Fibroblast of pulmonary artery (primary cell): Measurements from ENCODE around the gene CD82.

ENCODE experiments used
- DNase-seq: peaks from one replicate; pipeline ENCODE4 v3.0.0-alpha.2; 2010; ENCODE audit warnings: low read depth
- H3K4me3 ChIP-seq: replicated peaks from 2 replicates; pipeline ENCODE4 v1.5.1; 2011; ENCODE audit warnings: low read depth, mild to moderate bottlenecking, control low read depth, low read length, moderate library complexity
- TF ChIP-seq, protein P1 (sequence below): IDR thresholded peaks from 2 replicates; pipeline ENCODE4 v1.5.1; 2011; ENCODE audit warnings: mild to moderate bottlenecking, control low read depth, low read length, inconsistent platforms; ENCODE audit errors: missing control alignments

Gene CD82, protein sequence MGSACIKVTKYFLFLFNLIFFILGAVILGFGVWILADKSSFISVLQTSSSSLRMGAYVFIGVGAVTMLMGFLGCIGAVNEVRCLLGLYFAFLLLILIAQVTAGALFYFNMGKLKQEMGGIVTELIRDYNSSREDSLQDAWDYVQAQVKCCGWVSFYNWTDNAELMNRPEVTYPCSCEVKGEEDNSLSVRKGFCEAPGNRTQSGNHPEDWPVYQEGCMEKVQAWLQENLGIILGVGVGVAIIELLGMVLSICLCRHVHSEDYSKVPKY

DNA sequence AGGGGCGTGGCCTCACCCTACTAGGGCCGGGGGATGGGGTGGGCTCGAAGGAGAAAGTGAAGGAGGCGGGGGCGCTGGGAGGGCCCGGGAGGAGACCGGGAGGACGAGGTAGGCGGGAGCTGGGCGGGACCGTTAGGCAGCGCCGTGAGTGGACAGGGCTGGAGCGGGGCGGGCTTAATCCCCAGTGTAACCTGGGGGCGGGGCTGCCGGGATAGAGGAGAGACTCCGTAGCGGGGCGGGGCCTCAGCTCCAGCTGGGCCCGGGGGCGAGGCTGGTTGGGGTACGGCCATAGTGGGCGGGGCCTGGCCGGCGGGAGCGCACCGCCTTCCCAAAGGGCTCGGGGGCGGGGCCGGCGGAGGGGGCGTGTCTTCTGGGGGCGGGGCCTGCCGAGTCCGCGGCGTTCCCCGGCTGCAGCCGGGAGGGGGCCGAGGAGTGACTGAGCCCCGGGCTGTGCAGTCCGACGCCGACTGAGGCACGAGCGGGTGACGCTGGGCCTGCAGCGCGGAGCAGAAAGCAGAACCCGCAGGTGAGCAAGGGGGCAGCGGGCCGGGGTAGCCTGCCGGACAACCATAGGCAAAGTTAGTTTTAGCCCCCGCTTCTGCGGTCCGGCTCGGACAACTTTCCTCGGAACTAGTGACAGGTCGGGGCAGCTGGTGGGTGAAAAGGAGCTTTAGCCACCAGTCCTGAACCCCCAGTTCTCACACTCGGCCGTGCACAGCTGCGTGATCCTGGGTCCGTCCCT is at the start of gene CD82:
TSS of gene CD82 (plus strand) at position 453 of the 742 bp plus-strand sequence. CDS start 29,000 bp downstream, outside the sequence.
- H3K4me3 ChIP-seq, result peak within 1 kb of the TSS; percentile 61
- DNase-seq, result peak; percentile 98
- TF ChIP-seq, protein P1, sequence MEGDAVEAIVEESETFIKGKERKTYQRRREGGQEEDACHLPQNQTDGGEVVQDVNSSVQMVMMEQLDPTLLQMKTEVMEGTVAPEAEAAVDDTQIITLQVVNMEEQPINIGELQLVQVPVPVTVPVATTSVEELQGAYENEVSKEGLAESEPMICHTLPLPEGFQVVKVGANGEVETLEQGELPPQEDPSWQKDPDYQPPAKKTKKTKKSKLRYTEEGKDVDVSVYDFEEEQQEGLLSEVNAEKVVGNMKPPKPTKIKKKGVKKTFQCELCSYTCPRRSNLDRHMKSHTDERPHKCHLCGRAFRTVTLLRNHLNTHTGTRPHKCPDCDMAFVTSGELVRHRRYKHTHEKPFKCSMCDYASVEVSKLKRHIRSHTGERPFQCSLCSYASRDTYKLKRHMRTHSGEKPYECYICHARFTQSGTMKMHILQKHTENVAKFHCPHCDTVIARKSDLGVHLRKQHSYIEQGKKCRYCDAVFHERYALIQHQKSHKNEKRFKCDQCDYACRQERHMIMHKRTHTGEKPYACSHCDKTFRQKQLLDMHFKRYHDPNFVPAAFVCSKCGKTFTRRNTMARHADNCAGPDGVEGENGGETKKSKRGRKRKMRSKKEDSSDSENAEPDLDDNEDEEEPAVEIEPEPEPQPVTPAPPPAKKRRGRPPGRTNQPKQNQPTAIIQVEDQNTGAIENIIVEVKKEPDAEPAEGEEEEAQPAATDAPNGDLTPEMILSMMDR, result peak; percentile 3

DNA sequence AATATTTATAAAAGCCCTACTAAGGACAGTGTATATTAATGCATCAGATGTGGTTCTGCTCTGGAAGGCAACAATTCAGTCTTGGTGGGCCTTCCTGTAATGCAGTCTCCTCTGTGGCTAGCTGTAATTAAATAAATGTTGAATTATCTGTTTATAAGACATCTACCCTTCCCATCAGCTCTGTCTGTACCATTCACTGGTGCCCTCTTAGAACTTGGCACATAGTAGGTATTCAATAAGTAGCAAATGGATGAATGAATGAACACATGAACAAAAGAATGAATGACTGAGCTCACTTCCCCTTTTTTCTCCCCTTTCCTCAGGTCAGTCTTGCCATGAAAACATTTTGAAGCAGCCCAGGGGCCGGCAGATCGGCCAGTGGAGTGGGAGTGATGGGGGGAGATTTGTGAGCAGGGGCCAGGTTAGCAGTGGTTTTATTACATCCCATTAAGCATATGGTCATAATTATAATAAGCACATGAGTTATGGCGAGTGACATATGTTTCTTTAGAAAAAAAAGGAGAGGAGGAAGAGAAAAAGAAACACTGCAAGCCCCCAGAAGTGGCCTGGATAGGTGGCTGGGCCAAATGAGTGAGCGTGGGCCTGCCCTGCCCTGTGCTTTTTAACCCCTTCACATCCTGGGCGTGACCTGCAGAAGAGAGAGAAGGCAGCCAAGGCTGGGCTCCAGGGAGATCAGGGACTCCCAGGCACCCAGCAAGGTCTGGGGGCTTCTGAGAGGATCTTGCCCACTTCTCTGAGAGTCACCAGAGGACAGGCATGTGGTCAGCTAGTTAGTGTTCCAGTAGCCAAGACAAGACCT is 48.6 kb upstream of the CD82 start:
- H3K4me3 ChIP-seq, result no peak overlapping the region
- DNase-seq, result no peak
- TF ChIP-seq, protein P1, result no peak

DNA sequence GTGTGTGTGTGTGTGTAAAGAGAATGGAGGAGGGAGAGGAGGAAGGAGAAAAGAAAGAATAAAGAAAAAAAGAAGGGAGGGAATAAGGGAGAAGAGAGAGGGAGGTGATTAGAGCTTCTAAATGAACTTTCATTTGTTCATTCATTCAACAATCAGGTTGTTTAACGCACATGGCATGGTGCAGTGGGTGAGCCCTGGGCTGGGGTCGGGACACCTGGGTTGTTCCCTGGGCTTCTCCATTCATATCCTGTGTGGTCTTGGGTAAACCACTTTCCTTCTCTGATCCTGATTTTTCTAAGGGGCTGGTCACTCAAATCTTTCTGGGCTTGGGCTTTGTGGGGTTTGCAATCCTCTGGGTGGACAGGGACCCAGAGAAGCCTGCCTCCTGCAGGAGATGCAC is 47.9 kb upstream of the CD82 start:
- TF ChIP-seq, protein P1, result no peak
- DNase-seq, result no peak
- H3K4me3 ChIP-seq, result no peak overlapping the region

DNA sequence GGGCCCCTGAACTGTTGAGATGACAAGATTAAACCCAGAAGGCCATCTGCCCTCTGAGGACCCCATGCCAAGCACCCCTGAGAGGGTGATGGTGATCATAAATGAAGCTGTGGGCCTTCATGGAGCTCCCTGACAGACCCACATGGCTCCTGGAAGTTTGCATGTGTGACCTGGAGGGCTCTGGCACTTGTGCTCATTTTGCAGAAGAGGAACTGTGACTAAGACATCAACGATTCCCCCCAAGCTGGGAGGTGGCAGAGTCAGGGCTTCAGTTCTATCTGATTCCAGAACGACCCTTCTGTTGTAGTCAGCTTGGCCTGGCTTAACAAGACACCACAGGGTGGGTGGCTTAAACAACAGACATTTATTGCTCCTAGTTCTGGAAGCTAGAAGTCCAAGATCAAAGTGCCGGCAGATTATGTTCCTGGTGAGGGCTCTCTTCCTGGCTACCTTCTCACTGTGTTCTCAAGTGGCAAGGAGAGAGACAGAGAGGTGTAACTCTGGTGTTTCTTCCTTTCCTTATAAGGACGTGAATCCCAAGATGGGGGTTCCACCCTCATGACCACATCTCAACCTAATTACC is 46.4 kb upstream of the CD82 start:
- TF ChIP-seq, protein P1, result no peak
- DNase-seq, result no peak

DNA sequence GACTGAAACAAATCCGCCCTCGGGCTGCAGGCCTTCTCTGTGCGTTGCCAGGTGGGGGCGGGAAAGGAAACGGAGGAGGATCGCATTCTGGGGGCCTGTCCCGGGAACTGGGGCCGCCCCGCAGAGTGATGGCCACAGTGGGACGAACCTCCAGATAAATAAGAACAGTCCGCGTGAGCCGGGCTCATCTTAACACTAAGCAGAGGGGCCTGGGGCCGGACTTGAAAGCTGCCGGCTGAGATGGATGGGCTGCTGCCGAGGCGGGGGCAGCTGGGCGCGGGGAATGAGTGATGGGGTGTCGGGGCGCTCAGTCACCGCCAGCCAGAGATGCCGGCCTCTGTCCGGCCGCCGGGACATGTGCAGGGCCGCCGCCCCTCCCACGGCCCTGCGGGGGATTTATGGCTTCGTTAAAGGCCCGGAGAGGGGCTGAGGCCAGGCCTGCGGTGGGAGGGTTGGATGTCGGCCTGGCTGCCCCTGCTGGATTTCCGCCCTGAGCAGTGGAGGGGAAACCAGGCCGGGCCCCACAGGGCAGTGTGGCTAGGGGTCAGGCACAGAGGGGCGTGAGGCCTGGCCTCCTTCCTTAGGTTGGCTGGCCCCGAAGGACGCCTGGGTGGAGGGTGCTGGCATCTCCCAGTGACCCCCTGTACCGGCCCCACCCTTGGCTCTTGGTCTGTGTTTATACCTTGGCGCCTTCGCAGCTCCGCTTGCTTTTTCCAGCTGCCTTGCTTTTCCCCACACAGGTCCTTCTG is 45.3 kb upstream of the CD82 start:
- TF ChIP-seq, protein P1, result no peak
- no peak for DNase-seq
- H3K4me3 ChIP-seq, result no peak overlapping the region

More for the DNA sequence above, 46.4 kb upstream of the CD82 start:
- no peak overlapping the region for H3K4me3 ChIP-seq

DNA sequence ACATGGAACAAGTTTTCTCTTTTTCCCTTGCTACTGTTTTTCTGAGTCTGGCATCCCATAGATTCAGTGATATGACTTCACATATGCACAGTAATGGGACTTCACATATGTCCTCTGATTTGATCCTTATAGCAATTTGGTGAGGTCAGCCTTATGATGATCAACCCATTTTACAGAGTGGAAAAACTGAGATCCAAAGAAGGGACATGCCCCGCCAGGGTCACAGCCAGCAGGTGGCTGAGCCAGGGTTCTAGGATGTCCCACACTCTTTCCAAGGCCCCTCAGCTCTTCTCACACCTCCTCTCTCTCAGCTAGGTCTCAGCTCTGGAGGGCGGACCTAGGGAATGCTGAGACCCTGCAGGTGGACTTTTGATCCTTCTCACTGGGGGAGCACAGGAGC is 44.3 kb upstream of the CD82 start:
- DNase-seq, result no peak
- H3K4me3 ChIP-seq, result no peak overlapping the region
- TF ChIP-seq, protein P1, result no peak
